ENCODE measurements around the gene ZNF618. TPM values are rescaled to one million over a fixed set of nuclear protein-coding genes. Genes with fewer than 3 reads are reported as not detected.

ZNF618 gene
- total and polyA plus RNA-seq, 4 donors: 4.9 to 17.3 (median 11.4) TPM

- no peaks in the 10 kb centered on the region for H3K27me3 ChIP-seq (ENCODE audit: control insufficient read depth in 1 of 2, insufficient read depth in 2 of 2, low read length in 1 of 2)
- H3K4me1 ChIP-seq (ENCODE audit: control insufficient read depth in 1 of 2, insufficient read depth in 2 of 2, low read length in 2 of 2): no peaks in the 10 kb centered on the region
- 92% methylated on average over 13 of the region's 13 CpGs for WGBS, 2 donors
- no peaks in the 10 kb centered on the region for H3K9me3 ChIP-seq (ENCODE audit: control insufficient read depth, low read length)
- intact Hi-C loops (cut with DNase I): no loop called here
- ATAC-seq (ENCODE audit: low FRiP score): no peak
- H3K36me3 ChIP-seq (ENCODE audit: control insufficient read depth in 1 of 2, insufficient read depth in 2 of 2, low read length in 1 of 2): no peaks in the 10 kb centered on the region
- H3K4me3 ChIP-seq (ENCODE audit: low read length in 2 of 2): no peak overlapping the region
- DNase-seq: no peak
- no peak overlapping the region for H3K27ac ChIP-seq (ENCODE audit: low read depth in 1 of 2, low read length in 2 of 2)
These were observed 151.2 kb downstream of the ZNF618 start for GRCh38 chr9:114027159-114027862.

DNA sequence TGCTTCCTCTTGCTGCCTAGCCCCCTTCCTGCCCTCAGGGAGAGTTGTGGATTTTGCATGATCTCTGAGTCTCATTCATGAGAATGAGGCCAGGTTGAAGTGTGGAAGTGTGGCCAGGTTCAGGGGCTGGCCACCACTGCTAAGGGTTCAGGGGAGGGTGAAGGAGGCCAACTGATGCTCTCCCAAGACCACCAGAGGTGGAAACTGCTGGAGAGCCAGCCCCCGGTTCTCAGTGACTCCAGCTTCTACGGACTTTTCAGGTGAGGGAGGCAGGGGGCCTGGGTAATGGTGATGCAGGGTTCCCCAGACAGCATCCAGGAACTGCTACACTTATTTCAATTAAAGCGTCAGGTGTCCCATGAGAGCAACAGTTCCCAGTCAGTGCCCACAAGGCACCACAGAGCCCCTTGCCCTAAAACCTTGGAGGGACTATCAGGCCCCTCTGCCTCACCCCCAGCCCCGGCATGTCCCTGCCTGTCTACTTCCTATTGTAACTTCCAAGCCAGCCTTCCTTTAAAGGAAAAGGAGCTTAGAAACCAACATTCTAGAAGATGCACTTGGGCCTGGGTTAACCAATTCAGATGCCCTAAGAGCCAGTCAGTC lies 151.9 kb downstream of the ZNF618 start:
- H3K4me3 ChIP-seq (ENCODE audit: low read length in 2 of 2): no peak overlapping the region
- no peaks in the 10 kb centered on the region for H3K4me1 ChIP-seq (ENCODE audit: control insufficient read depth in 1 of 2, insufficient read depth in 2 of 2, low read length in 2 of 2)
- H3K9me3 ChIP-seq (ENCODE audit: control insufficient read depth, low read length): no peaks in the 10 kb centered on the region
- no peaks in the 10 kb centered on the region for H3K36me3 ChIP-seq (ENCODE audit: control insufficient read depth in 1 of 2, insufficient read depth in 2 of 2, low read length in 1 of 2)
- 94 to 95% methylated on average over 4 of the region's 4 CpGs for WGBS, 2 donors
- no peaks in the 10 kb centered on the region for H3K27me3 ChIP-seq (ENCODE audit: control insufficient read depth in 1 of 2, insufficient read depth in 2 of 2, low read length in 1 of 2)
- DNase-seq: no peak
- intact Hi-C loops (cut with DNase I): no loop called here
- H3K27ac ChIP-seq (ENCODE audit: low read depth in 1 of 2, low read length in 2 of 2): no peak overlapping the region
- ATAC-seq (ENCODE audit: low FRiP score): no peak

GRCh38 chr9:114028646-114029045 lies 152.5 kb downstream of the ZNF618 start:
- no peak for DNase-seq
- 95 to 96% methylated on average over 22 of the region's 22 CpGs for WGBS, 2 donors
- Histone ChIP-seq H3K4me3 (ENCODE audit: low read length in 2 of 2) (no peak overlapping the region), H3K9me3 (ENCODE audit: control insufficient read depth, low read length) (no peaks in the 10 kb centered on the region), H3K36me3 (ENCODE audit: control insufficient read depth in 1 of 2, insufficient read depth in 2 of 2, low read length in 1 of 2) (no peaks in the 10 kb centered on the region), H3K27me3 (ENCODE audit: control insufficient read depth in 1 of 2, insufficient read depth in 2 of 2, low read length in 1 of 2) (no peaks in the 10 kb centered on the region), H3K4me1 (ENCODE audit: control insufficient read depth in 1 of 2, insufficient read depth in 2 of 2, low read length in 2 of 2) (no peaks in the 10 kb centered on the region), H3K27ac (ENCODE audit: low read depth in 1 of 2, low read length in 2 of 2) (no peak overlapping the region)
- ATAC-seq (ENCODE audit: low FRiP score): no peak
- intact Hi-C loops (cut with DNase I): no loop called here

DNA sequence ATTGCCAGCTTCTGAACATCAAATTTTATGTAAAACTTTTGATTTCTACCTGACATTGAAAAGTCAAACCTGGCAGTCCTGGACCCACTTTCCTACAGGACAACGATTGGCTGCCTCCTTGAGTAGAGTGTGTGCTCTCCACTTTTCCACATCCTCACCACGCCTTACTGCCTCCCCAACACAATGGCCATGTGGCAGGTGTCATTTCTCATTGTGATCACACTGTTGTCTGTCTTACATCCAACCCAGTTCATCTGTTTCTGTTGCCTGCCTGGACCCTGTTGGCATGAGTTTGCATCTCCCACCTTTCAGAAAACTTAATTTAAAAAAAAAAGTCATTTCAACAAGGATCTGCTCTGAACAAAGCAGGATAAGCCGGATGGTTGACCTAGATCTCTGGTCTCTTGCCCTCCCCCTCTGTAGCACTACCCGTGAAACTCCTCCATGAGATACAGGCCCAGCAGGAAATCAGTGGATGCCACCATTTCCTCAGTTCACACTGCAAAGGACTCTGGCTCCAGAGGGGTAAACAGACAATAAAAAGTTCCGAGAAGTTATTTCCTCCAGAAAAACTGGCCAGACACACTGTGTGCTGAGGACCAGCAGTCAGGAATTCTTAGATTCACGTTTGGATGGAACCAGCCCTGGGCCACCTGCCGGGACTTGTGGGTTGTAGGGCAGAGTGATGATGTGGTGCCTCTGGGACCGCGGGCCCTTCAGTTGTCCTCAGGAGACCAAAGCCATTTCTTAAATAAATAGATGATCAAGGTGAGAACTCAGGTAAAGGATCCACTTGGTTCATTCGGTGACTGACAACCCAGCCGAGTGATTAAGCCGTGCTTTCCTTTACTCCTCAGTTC lies 153.4 kb downstream of the ZNF618 start:
- Histone ChIP-seq H3K27me3 (ENCODE audit: control insufficient read depth in 1 of 2, insufficient read depth in 2 of 2, low read length in 1 of 2) (no peaks in the 10 kb centered on the region), H3K4me3 (ENCODE audit: low read length in 2 of 2) (no peak overlapping the region), H3K4me1 (ENCODE audit: control insufficient read depth in 1 of 2, insufficient read depth in 2 of 2, low read length in 2 of 2) (no peaks in the 10 kb centered on the region), H3K36me3 (ENCODE audit: control insufficient read depth in 1 of 2, insufficient read depth in 2 of 2, low read length in 1 of 2) (no peaks in the 10 kb centered on the region), H3K9me3 (ENCODE audit: control insufficient read depth, low read length) (no peaks in the 10 kb centered on the region), H3K27ac (ENCODE audit: low read depth in 1 of 2, low read length in 2 of 2) (no peak overlapping the region)
- intact Hi-C loops (cut with DNase I): loop anchor here in 1 of 2 donors (5.0 kb wide), 2 partner anchors 222 to 292 kb away; no protein-coding TSS in a partner anchor
- WGBS, 2 donors: 92 to 93% methylated on average over 12 of the region's 12 CpGs
- DNase-seq (no peak), ATAC-seq (ENCODE audit: low FRiP score) (no peak)

DNA sequence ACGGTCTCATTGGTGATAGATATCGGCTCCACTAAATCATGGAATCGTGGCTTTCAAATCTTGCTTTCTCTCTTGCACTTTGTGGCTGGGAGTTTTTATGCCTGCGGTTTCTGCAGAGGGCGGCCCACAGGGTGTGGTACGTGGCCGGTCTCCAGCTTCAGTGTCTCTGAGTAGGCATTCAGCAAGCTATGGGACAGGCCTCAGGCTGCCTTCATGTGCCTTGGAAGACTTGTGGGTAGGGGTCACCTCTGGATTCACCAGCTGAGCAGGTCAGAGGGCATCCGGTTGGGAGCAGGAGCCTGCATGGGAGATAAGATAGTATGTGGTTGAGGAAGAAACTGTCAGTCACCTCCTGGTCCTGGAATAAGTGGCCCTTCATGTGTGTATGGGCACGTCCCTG lies 154.3 kb downstream of the ZNF618 start:
- DNase-seq (no peak), ATAC-seq (ENCODE audit: low FRiP score) (no peak)
- Histone ChIP-seq H3K4me3 (ENCODE audit: low read length in 2 of 2) (no peak overlapping the region), H3K36me3 (ENCODE audit: control insufficient read depth in 1 of 2, insufficient read depth in 2 of 2, low read length in 1 of 2) (no peaks in the 10 kb centered on the region), H3K27ac (ENCODE audit: low read depth in 1 of 2, low read length in 2 of 2) (no peak overlapping the region), H3K4me1 (ENCODE audit: control insufficient read depth in 1 of 2, insufficient read depth in 2 of 2, low read length in 2 of 2) (no peaks in the 10 kb centered on the region), H3K9me3 (ENCODE audit: control insufficient read depth, low read length) (no peaks in the 10 kb centered on the region), H3K27me3 (ENCODE audit: control insufficient read depth in 1 of 2, insufficient read depth in 2 of 2, low read length in 1 of 2) (no peaks in the 10 kb centered on the region)
- 96% methylated on average over 9 of the region's 9 CpGs for WGBS, 2 donors
- intact Hi-C loops (cut with DNase I): loop anchor here in 1 of 2 donors (5.0 kb wide), 2 partner anchors 223 to 293 kb away; no protein-coding TSS in a partner anchor

DNA sequence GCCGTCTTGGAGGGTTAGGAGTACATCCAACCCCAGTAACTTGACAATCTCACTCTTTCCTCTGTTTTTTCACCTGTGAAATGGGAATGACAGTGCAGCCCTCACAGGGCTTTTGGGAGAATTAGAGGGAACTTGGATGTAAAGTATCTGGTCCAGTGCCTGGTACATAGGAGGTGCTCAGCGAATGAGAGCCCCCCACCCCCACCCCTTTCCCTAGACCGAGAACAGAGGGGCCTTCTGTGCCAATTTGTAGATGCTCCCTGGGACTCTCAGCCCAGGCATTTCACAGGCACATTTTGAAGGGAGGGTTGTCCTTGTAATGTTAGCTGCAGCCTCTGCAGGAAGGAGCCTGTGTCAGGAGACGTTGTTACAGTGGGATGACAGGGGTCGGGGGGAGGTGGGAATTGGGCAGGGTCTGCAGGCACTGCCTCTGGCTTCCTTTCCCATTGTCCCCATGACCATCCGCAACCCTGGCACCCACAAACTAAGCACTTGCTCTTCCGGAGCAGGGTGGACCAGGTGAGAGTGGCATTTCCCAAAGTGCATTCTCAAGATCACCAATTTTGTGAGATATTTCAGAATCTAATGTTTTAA lies 155.0 kb downstream of the ZNF618 start:
- Histone ChIP-seq H3K4me3 (ENCODE audit: low read length in 2 of 2) (no peak overlapping the region), H3K9me3 (ENCODE audit: control insufficient read depth, low read length) (no peaks in the 10 kb centered on the region), H3K36me3 (ENCODE audit: control insufficient read depth in 1 of 2, insufficient read depth in 2 of 2, low read length in 1 of 2) (no peaks in the 10 kb centered on the region), H3K27me3 (ENCODE audit: control insufficient read depth in 1 of 2, insufficient read depth in 2 of 2, low read length in 1 of 2) (no peaks in the 10 kb centered on the region), H3K27ac (ENCODE audit: low read depth in 1 of 2, low read length in 2 of 2) (no peak overlapping the region), H3K4me1 (ENCODE audit: control insufficient read depth in 1 of 2, insufficient read depth in 2 of 2, low read length in 2 of 2) (no peaks in the 10 kb centered on the region)
- intact Hi-C loops (cut with DNase I): loop anchor here in 1 of 2 donors (5.0 kb wide), 2 partner anchors 224 to 294 kb away; no protein-coding TSS in a partner anchor
- ATAC-seq (ENCODE audit: low FRiP score) (no peak), DNase-seq (no peak)
- WGBS, 2 donors: 93 to 94% methylated on average over 7 of the region's 7 CpGs

GRCh38 chr9:114031948-114032840 lies 156.1 kb downstream of the ZNF618 start:
- intact Hi-C loops (cut with DNase I): loop anchor here in 1 of 2 donors (5.0 kb wide), 2 partner anchors 225 to 295 kb away; no protein-coding TSS in a partner anchor
- peaks cover 0 to 4% of the 10 kb centered on the region in 2 donors for H3K36me3 ChIP-seq (ENCODE audit: control insufficient read depth in 1 of 2, insufficient read depth in 2 of 2, low read length in 1 of 2)
- no peak for DNase-seq
- H3K27me3 ChIP-seq (ENCODE audit: control insufficient read depth in 1 of 2, insufficient read depth in 2 of 2, low read length in 1 of 2): no peaks in the 10 kb centered on the region
- no peaks in the 10 kb centered on the region for H3K4me1 ChIP-seq (ENCODE audit: control insufficient read depth in 1 of 2, insufficient read depth in 2 of 2, low read length in 2 of 2)
- ATAC-seq (ENCODE audit: low FRiP score): no peak
- 60 to 66% methylated on average over 19 of the region's 19 CpGs for WGBS, 2 donors
- H3K27ac ChIP-seq (ENCODE audit: low read depth in 1 of 2, low read length in 2 of 2): no peak overlapping the region
- H3K4me3 ChIP-seq (ENCODE audit: low read length in 2 of 2): no peak overlapping the region
- no peaks in the 10 kb centered on the region for H3K9me3 ChIP-seq (ENCODE audit: control insufficient read depth, low read length)

Measured in aorta (tissue), 5 donors.